GM21423 (cell line): ENCODE results near the gene TMEM271.

Experiments
- ATAC-seq: cut with Tn5 transposase; IDR thresholded peaks from one replicate; pipeline ENCODE4 v1.9.1; 2021; ENCODE audit warnings: mild to moderate bottlenecking, moderate library complexity; ENCODE audit not compliant: unreplicated experiment

The TMEM271 gene

GRCh38 chr4:581753-582361 is 5.8 kb upstream of the TMEM271 start:
- no peak for ATAC-seq

- ATAC-seq = no peak
Observed at GRCh38 chr4:581181-581580, 5.1 kb upstream of the TMEM271 start.

DNA sequence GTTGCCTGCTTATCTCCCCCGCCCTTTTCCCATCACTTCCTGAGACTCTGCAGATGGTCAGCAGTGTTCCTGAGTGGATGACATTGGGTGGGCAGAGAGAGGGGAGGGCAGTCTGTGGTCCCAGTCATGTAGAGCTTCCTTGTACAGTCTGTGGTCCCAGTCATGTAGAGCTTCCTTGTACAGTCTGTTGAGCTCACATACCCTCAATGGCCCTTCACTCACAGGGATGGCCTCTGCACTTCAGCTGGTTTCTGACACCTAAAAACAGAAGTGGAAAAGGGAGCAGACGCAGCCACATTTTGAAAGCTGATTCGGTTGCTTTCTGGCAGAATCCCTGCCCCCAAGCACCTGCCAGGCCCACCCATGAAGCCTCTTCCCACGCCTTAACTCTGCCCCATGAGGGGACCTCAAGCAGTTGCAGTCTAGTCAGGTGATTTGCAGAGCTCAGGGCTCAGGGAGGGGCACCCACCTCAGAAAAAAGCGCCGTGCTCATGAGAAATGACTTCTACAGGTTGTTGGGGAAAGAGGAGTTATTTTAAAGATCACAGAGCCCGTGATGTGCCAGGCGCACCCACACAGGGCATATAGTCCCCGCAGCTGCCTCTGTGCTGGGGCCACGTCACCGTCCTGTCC is 3.6 kb upstream of the TMEM271 start:
- ATAC-seq = no peak

DNA sequence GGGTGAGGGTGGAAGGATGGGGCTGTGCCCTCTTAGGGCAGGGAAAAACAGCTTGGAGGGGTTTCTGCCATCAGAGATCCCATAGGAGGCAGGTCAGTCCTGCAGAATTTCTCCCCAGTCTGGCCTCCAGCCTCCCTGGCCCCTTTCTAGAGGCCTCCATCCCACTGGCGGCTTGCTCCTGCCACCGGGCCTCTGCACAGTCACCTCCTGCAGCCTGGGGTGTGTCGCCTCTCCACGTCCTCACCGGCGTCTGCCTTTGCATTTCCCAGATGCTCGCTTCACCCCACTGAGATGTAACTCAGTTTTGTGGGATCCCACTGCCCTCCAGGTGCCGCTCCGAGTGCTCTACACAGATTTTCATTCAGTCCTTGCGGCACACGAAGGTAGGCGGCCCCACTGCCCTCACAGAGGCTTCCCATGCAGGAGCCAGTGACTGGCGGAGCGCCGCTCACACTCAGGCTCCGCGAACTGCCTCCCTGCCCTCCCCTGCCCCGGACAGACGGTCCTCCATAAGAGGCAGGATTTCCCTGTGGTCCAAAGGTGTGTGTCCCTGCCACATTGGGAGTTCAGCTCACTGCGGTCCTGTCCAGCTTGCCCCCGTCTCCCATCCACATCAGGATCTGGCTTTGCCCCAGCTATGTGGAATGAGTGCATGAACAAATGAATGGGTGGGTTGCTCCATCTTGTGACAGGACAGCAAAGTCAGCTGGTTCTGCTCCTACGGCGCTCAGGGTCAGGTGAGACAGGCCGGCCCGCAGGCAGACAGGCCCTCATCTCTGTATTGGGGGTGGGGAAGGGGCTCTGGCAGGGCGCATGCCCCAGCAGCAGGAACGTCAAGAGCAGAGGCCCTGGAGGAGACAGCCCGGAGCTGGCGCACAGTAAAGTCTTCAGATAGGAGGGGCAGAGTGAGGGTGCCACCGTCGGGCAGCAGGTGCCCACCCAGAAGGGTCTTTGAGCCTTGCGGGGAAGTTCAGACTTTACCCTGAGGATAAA is 2.7 kb upstream of the TMEM271 start:
- ATAC-seq = no peak

GRCh38 chr4:577499-578450 is 1.7 kb upstream of the TMEM271 start:
- no peak for ATAC-seq

GRCh38 chr4:576991-577498 is 950 bp upstream of the TMEM271 start:
- no peak for ATAC-seq

- no peak for ATAC-seq
Observed at GRCh38 chr4:575281-576141, 584 bp downstream of the TMEM271 start.

- no peak for ATAC-seq
Observed at GRCh38 chr4:574346-575161, 1.5 kb downstream of the TMEM271 start.

DNA sequence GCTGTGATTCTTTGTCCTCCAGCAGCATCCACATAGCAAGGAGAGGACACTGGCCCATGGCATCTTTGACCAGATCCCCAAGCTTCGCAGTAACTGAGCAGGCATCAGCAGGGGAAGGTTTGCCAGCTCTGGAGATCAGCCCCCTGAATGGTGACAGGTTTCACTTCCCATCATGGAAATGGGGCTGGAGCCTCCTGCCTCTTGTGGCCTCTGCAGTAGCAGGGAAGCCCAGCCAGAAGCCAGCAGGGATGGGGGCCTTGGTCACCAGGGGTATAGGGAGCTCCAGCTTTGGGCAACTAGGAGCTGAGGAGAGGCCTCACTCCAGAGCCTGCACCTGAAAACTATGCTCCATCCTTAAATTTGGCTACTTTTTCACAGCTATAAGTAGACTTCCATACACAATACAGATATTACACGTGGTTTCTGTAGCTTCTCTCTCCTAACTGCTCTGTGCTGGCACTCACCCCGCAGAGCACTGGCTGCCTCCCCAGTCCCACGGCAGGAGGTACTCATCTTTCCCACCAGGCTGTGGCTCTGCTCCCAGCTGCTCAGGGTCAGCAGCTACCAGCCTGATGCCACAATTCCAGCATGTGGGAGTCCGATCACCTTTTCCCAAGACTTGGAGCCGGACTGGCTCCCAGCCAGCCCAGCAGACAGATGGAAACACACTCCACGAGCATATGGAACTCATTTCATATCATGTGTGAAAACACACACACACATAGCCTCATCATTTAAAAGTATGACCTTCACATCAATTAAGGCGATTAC is 2.8 kb downstream of the TMEM271 start:
- ATAC-seq = no peak

- no peak for ATAC-seq
Observed at GRCh38 chr4:572594-572993, 3.5 kb downstream of the TMEM271 start.

DNA sequence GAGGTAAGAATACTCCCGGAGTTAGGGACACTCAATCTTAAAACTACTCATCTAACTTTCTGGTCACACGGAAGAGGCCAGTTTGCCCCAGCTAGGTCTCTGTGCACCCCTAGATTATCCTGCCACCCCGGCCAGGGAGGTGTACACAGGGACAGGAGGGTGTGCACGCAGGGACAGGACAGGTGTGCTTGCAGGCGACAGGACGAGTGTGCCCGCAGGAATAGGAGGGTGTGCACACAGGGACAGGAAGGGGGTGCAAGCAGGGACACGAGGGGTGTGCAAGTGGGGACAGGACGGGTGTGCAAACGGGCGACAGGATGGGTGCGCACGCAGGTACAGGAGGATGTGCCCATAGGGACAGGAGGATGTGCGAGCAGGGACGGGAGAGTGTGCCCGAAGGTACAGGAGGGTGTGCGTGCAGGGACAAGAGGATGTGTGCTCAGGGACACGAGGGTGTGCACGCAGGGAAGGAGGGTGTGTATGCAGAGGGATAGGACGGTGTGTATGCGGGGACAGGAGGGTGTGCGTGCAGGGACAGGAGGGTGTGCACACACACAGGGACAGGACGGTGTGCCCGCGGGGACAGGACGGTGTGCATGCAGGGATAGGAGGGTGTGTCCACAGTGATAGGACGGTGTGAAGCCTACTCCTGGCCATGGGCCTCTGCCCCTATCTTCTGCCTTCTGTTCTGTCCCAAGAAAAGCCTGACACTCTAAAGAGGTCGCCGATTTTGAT is 4.1 kb downstream of the TMEM271 start:
- no peak for ATAC-seq

- no peak for ATAC-seq
Observed at GRCh38 chr4:570754-571153, 5.3 kb downstream of the TMEM271 start.

DNA sequence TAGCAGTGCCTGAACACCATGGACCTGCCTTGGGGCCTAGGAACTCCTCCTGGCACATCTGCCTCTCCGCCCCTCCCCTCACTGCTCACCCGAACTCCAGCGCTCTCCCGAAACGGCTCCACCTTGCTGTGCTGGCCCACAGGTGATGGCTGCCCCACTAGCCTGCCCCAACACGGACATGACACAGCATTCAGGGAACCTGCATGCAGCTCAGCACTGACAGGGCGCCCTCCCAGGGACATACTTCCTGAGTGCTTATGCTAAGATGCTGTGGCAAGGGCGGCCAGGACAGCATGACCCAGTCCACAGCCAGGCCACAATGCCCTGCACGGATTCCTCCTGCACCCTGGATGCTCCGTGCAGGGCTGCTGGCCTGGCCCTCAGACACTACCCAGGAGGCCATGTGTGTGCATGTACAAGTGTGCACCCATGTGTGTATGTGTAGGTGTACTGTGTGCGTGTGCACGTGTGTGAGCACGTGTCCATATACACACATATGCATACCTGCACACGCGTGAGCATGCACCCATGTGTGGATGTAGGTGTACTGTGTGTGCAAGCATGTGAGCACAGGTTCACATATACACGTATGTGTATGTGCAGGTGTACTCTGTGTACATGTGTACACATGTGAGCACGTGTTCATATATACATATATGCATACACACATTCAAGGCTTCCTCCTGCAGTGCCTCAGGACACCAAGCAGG is 6.0 kb downstream of the TMEM271 start:
- ATAC-seq = no peak

GRCh38 chr4:568962-569361 is 7.1 kb downstream of the TMEM271 start:
- no peak for ATAC-seq

- ATAC-seq = no peak
Observed at GRCh38 chr4:568351-568652, 7.8 kb downstream of the TMEM271 start.

DNA sequence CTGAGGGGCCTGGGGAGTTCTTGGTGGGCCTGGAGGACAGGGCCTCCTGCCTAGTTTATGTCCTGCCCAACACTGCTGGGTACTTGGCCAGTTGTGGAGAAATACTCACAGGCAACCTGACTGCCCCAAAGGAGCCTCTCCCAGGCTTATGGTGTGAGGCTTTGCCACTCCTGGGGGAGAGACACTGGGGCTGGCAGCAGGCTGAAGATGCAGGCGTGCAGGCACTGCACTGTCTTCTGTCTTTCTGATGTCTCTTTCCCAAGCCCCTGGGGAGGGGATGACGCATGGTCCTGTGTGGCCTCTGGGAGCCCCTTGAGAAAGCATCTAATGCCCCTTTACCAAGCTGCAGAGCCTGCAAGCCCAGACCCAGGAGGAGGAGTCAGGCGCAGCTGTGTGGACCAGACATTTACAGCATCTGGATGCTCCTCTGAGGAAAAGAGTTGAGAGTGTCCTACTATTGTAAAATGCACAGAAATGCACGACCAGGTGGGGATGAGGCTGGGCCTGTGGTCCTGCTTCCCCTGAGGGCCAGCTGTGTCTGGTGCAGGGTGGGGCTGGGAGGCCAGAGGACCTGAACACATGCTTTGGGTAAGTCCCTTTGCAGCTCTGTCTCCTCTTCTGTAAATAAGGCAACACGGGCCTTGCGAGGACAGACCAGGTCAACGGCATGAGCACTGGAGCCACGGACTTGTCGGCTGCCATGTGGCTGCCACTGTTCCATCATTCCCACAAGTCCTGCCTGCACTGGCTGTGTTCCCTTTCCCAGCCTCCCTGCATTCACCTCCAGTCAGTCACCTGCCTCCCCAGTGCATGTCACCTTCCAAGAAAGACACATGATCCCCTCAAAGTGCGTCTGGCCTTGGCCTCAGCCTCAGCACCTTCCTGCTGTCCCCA is 8.4 kb downstream of the TMEM271 start:
- no peak for ATAC-seq
